A673 (cell line): Measurements from ENCODE around the gene CRISPLD2. TPM values are rescaled to one million over a fixed set of nuclear protein-coding genes. Genes with fewer than 3 reads are reported as not detected.

Source experiments
- BruUV-seq: library from RNA; stranded (reverse); fragments of 400-500 nt; replicated peaks from 2 replicates; lab custom pipeline; 2021; lab: Mats Ljungman, UMichigan
- CTCF ChIA-PET: fragments of 300-600 bp; sonication (Branson Sonifier 250); formaldehyde crosslinking; loops from one replicate; lab custom pipeline; 2022; ENCODE audit warnings: antibody characterized with exemption; lab: Charles Lee
- POLR2A ChIA-PET: fragments of 300-600 bp; sonication (Branson Sonifier 250); formaldehyde crosslinking; loops from one replicate; lab custom pipeline; 2022; ENCODE audit warnings: antibody characterized with exemption; ENCODE audit not compliant: low non-redundant PET; lab: Charles Lee
- DNase-seq: peaks from one replicate; pipeline ENCODE4 v3.0.0-alpha.2; 2015; ENCODE audit warnings: low spot score
- H3K27ac ChIP-seq: fragments of 200-600 bp; sonication (generic); 2 replicates; pipeline ENCODE4 v1.5.1; 2016; ENCODE audit warnings: mixed run types, low read depth, mild to moderate bottlenecking, mixed read lengths, antibody characterized with exemption, low read length; ENCODE audit not compliant: poor library complexity, severe bottlenecking
- H3K27me3 ChIP-seq: fragments of 200-600 bp; sonication (generic); replicated peaks from 2 replicates; pipeline ENCODE4 v1.6.1; 2017; ENCODE audit warnings: mixed run types, low read depth, mild to moderate bottlenecking, mixed read lengths, antibody characterized with exemption, low read length; ENCODE audit not compliant: insufficient read depth, poor library complexity
- H3K36me3 ChIP-seq: fragments of 200-600 bp; sonication (generic); 2 replicates; pipeline ENCODE4 v1.6.1; 2016; ENCODE audit warnings: mixed run types, mild to moderate bottlenecking, mixed read lengths, antibody characterized with exemption, low read length; ENCODE audit not compliant: insufficient read depth, poor library complexity, severe bottlenecking
- H3K4me1 ChIP-seq: fragments of 200-600 bp; sonication (generic); 2 replicates; pipeline ENCODE4 v1.6.1; 2017; ENCODE audit warnings: mixed run types, mild to moderate bottlenecking, mixed read lengths, antibody characterized with exemption, low read length; ENCODE audit not compliant: insufficient read depth, poor library complexity, severe bottlenecking
- H3K4me3 ChIP-seq: fragments of 200-600 bp; sonication (generic); 2 replicates; pipeline ENCODE4 v1.5.1; 2016; ENCODE audit warnings: low read depth, mixed run types, mild to moderate bottlenecking, mixed read lengths, low read length; ENCODE audit not compliant: poor library complexity, severe bottlenecking
- H3K9me3 ChIP-seq: fragments of 200-600 bp; sonication (generic); 2 replicates; pipeline ENCODE4 v1.6.1; 2016; ENCODE audit warnings: mixed run types, low read depth, mild to moderate bottlenecking, mixed read lengths, antibody characterized with exemption, low read length; ENCODE audit not compliant: poor library complexity, severe bottlenecking
- EZH2 ChIP-seq: fragments of 200-600 bp; sonication (generic); IDR thresholded peaks from 2 replicates; pipeline ENCODE4 v1.6.1; 2017; ENCODE audit warnings: borderline replicate concordance, low read depth, mild to moderate bottlenecking, mixed read lengths, antibody characterized with exemption, low read length; ENCODE audit not compliant: poor library complexity, severe bottlenecking
- intact Hi-C: fragments of 100-400 bp; cut with micrococcal nuclease; formaldehyde crosslinking; loops from one replicate; pipeline ENCODE4 v1.10.0; 2022; ENCODE audit not compliant: unreplicated experiment
- total RNA-seq: library from RNA; stranded (reverse); gene quantifications from 2 replicates; pipeline ENCODE4 v1.2.3, GENCODE V29; 2021
- TF ChIP-seq, protein P1 (sequence below): fragments of 300-800, 200-600 bp; sonication (generic); conservative IDR thresholded peaks from 2 replicates; pipeline ENCODE4 v1.5.1; 2017; ENCODE audit warnings: low read depth, mild to moderate bottlenecking, antibody characterized with exemption, low read length, moderate library complexity, mixed read lengths

CRISPLD2 gene
- total RNA-seq, 1 experiment from 2014 or later, result 0.32 TPM

DNA sequence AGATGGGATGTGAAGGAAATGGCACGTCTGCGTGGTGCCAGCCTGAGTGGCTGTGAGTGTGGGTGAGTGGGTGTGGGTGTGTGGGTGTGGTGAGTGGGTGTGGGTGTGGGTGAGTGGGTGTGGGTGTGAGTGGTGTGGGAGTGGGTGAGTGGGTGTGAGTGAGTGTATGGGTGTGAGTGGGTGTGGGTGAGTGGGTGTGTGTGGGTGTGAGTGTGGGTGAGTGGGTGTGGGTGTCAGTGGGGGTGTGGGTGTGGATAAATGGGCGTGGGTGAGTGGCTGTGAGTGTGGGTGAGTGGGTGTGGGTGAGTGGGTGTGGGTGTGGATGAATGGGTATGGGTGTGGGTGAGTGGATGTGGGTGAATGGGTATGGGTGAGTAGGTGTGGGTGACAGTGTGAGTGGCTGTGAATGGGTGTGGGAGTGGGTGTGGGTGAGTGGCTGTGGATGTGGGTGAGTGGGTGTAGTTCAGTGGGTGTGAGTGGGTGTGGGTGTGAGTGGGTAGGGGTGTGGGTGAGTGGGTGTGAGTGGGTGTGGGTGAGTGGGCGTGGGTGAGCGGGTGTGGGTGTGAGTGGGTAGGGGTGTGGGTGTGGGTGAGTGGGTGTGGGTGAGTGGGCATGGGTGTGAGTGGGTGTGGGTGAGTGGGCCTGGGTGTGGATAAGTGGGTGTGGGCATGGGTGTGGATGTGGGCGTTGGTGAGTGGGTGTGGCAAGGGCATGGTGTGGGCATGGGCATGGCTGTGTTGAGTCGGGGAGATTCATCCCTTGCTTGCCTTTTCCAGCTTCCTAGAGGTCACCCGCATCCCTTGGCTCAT, 110.7 kb downstream of the CRISPLD2 start:
- ChIA-PET CTCF (no interaction called here), POLR2A (no interaction called here)
- intact Hi-C loops, result no loop called here
- no peak overlapping the region for H3K27ac ChIP-seq
- no peak for DNase-seq
- H3K9me3 ChIP-seq, result no peaks in the 10 kb centered on the region
- no TSS peak for BruUV-seq
- H3K4me3 ChIP-seq, result no peak overlapping the region
- H3K27me3 ChIP-seq, result no peaks in the 10 kb centered on the region
- no peaks in the 10 kb centered on the region for H3K4me1 ChIP-seq
- TF ChIP-seq, protein P1, sequence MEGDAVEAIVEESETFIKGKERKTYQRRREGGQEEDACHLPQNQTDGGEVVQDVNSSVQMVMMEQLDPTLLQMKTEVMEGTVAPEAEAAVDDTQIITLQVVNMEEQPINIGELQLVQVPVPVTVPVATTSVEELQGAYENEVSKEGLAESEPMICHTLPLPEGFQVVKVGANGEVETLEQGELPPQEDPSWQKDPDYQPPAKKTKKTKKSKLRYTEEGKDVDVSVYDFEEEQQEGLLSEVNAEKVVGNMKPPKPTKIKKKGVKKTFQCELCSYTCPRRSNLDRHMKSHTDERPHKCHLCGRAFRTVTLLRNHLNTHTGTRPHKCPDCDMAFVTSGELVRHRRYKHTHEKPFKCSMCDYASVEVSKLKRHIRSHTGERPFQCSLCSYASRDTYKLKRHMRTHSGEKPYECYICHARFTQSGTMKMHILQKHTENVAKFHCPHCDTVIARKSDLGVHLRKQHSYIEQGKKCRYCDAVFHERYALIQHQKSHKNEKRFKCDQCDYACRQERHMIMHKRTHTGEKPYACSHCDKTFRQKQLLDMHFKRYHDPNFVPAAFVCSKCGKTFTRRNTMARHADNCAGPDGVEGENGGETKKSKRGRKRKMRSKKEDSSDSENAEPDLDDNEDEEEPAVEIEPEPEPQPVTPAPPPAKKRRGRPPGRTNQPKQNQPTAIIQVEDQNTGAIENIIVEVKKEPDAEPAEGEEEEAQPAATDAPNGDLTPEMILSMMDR, result no peak
- no peak for TF ChIP-seq EZH2
- no peaks in the 10 kb centered on the region for H3K36me3 ChIP-seq

DNA sequence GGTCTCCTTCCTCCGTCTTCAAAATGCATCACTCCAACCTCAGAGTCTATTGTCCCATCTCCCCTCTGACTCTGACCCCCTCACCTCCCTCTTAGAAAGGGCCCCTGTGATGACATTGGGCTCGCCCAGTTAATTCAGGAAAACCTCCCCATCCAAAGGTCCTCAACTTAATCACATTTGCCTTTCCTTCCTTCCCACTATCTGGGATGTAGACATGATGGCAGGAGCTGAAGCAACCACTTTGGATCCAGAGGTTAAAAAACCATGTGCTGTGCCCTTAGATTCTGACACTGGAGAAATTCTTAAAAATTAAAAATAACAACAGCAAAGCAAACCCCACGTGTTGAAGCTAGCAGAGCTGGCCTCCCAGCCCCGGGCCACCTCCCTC, 111.3 kb downstream of the CRISPLD2 start:
- no peaks in the 10 kb centered on the region for H3K27me3 ChIP-seq
- H3K36me3 ChIP-seq, result no peaks in the 10 kb centered on the region
- no TSS peak for BruUV-seq
- CTCF ChIA-PET, result no interaction called here
- H3K4me3 ChIP-seq, result no peak overlapping the region
- no peaks in the 10 kb centered on the region for H3K9me3 ChIP-seq
- POLR2A ChIA-PET, result no interaction called here
- no peak overlapping the region for H3K27ac ChIP-seq
- no peak for DNase-seq
- no peak for TF ChIP-seq EZH2
- TF ChIP-seq, protein P1, result no peak
- intact Hi-C loops, result no loop called here
- H3K4me1 ChIP-seq, result no peaks in the 10 kb centered on the region

DNA sequence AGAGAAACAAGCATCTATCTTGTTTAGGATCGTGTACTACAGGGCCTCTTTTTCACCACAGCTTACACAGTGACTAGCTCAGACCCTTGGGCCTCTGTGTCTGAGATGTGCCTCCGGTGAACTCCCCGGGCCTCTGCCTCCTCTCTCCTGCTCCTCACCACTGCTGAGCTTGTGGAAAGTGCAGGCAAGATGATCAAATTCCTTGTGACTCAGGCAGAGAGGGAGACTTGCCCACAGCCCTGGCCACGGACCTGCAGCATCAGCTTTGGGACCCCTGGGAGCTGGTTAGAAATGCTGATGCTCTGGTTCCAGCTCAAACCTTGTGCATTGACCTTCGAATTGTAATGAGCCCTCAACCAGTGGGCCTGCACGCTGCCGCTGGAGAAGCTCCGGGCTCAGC, 111.7 kb downstream of the CRISPLD2 start:
- H3K27me3 ChIP-seq, result no peaks in the 10 kb centered on the region
- H3K9me3 ChIP-seq, result no peaks in the 10 kb centered on the region
- H3K4me1 ChIP-seq, result no peaks in the 10 kb centered on the region
- no peaks in the 10 kb centered on the region for H3K36me3 ChIP-seq
- H3K27ac ChIP-seq, result no peak overlapping the region
- ChIA-PET POLR2A (no interaction called here), CTCF (no interaction called here)
- no peak for TF ChIP-seq EZH2
- TF ChIP-seq, protein P1, result no peak
- intact Hi-C loops, result no loop called here
- no peak overlapping the region for H3K4me3 ChIP-seq
- DNase-seq, result no peak
- BruUV-seq, result no TSS peak
